Ramos (cell line): ENCODE results near the gene CRB2.

Source experiments
- in situ Hi-C: fragments of 300-500 bp; cut with MboI; formaldehyde crosslinking; loops from one replicate; pipeline ENCODE4 v1.14.3; 2022; ENCODE audit warnings: low sequenced_read_pairs; ENCODE audit not compliant: unreplicated experiment

Gene CRB2

DNA sequence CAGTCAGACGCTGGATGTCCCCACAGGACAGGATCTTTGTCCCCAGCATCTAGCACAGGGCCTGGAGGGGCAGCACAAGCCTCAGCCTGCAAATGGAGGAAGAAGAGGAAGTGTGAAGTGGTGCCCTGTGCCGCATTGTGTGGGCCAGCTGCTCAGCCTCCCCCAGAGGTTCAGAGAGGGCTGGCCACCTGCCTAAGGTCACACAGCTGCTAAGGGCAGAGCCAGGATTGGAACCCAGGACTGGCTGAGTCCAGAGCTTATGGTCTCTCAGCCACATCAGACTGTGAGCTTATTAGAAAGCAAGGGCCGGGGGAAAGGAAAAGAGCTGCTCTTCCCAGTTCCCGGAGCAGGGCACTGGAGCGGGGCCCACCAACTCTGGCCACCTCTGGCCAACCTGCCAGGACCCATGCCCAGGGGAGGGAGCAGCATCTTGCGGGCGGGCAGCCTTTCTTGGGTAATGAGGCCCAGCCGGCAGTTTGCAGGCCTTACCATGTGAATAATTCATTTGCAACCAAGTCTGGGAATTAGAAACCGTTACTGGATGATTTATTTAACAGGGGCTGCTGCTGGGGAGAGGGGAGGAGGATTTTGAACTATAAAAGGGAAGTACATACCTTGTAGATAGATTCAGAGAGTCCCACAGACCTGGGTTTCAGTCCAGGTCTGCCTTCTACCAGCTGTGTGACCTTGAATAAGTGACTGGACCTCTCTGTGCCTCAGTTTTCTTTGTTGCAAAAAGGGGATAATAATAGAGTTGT, 11.6 kb upstream of the CRB2 start:
- in situ Hi-C loops: loop anchor here (5.0 to 25.0 kb wide), 3 partner anchors 117 to 432 kb away; partner anchors contain the start of genes RC3H2 and ZBTB6

DNA sequence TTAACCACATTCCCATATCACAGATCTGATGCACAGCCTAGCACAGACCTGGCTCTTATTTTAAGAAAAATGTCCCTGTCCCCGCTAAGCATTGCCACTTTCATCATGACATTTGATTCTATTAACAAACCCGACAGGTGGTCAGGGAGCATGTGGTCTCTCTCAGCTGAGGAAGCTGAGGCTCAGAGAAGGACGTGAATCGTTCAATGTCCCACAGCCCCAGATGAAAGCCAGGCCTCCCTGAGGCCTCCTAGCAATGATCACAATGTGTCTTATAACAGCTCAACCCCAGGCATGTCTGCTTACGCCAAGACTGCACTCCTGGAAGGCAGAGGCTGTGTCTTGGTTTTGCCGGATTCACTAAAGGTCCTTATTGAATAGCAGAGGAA, 10.4 kb upstream of the CRB2 start:
- in situ Hi-C loops: loop anchor here (10.0 to 25.0 kb wide), 2 partner anchors 171 to 433 kb away; partner anchors contain the start of genes RC3H2 and ZBTB6

DNA sequence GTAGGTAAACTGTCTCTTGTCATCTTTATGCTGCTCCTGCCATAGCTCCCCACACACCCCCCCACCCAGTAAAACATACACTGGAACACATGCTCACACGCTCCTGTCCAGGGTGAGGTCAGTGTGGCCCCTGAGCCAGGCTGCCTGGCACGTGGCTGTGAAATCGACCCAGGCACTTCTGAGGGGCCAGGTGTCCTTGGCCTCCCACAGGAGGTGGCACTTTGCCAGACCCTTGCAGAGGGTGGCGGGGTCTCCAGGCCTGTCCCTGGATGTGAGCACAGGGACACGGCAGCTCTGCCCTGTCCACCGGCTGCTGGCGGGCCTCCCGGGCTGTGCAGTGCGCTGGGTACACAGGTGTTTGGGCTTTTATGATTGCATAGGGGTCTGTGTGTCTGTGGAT, 10.0 kb upstream of the CRB2 start:
- in situ Hi-C loops: loop anchor here (10.0 to 25.0 kb wide), 2 partner anchors 171 to 434 kb away; partner anchors contain the start of genes RC3H2 and ZBTB6

DNA sequence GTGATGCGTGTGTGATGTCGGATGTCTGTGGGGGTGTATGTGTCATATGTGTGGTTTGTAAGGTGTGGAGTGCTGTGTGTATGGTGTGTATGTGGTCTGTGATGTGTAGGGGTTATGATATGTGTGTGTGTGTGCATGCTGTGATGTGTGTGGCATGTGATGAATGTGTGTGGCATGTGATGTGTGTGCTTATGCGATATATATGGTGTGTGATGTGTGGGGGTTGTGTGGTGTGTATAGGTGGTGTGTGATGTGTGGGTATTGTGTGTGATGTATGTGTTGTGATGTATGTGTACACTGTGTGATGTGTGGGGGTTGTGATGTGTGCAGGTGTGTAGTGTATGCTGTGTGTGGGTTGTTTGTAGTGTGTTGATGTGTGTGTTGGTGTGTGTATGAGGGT, 9.2 kb upstream of the CRB2 start:
- in situ Hi-C loops: loop anchor here (10.0 to 25.0 kb wide), 2 partner anchors 172 to 435 kb away; partner anchors contain the start of genes RC3H2 and ZBTB6

DNA sequence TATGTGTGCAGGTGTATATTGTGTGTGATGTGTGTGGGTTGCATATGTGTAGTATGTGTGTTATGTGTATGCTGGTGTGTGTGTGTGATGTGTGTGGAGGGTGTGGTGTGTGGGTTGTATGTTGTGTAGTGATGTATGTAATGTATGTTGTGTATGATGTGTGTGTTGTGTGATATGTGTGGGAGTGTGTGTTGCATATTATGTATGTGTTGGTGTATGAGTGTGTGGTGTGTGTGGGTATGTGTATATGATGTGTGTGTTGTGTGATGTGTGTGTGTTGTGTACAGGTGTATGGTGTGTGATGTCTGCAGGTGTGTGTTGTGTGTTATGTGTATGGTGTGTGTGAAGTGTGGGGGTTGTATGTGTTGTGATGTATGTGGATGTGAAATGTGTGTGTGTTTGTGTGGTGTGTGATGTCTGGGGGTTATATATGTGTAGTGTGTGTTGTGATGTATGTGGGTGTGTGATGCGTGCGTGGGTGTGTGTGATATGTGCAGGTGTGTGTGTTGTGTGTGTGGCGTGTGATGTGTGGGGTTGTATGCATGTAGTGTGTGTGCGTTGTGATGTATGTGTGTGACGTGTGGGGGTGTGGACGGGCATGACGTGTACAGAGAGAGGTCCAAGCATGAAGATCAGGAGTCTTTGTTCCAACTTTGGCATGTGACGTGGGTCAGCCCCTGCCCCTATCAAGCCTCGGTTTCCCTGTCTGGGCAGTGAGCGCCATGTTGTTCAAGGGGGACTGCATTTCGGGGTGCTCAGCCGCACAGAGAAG, 8.5 kb upstream of the CRB2 start:
- in situ Hi-C loops: loop anchor here (10.0 to 25.0 kb wide), 2 partner anchors 173 to 435 kb away; partner anchors contain the start of genes RC3H2 and ZBTB6

DNA sequence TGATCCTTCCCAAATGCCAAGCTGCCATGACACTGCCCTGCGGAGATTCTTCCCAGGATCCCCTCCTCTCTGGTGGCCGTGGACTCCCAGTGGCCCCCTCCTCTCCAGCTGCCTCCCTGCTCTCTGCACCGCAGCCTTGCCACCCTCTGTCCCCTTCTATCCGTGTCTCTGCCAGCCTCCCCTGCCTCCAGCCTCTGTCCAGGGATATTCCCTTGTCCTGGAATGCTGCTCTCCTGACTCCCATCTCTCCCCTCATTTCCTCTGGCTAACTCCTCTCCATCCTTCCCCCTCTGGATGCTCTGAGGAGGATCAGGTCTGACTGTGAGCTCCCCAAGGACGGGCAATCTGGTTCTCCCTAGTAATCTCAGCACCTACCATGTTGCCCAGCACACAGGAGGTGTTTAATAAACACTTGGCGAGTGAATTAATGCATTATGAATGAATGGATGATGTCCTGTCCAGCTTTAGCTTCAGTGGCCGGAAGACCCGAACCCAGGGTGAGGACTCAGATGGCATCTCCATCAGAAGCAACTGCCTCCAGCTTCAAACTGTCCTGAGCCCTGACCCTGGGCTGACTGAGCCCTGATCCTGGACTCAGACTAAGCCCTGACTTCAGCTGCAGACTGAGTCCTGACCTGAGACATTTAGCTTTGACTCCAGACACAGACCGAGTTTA, 7.5 kb upstream of the CRB2 start:
- in situ Hi-C loops: loop anchor here (10.0 to 25.0 kb wide), 2 partner anchors 174 to 436 kb away; partner anchors contain the start of genes RC3H2 and ZBTB6

DNA sequence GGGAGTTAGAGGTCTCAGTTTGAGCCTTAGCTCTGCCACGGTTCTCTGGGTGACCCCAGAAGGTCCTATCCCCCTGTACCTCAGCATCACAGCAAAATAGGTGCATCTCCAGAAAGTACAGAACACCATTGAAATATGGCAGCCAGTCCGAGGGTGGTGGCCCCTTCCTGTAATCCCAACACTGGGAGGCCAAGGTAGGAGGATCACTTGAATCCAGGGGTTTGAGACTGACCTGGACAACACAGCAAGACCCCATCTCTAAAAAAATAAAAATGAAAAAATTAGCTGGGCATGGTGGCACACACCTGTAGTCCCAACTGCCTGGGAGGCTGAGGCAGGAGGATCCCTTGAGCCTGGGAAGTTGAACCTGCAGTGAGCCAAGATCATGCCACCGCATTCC, 7.0 kb upstream of the CRB2 start:
- in situ Hi-C loops: loop anchor here (10.0 to 25.0 kb wide), 2 partner anchors 174 to 437 kb away; partner anchors contain the start of genes RC3H2 and ZBTB6

DNA sequence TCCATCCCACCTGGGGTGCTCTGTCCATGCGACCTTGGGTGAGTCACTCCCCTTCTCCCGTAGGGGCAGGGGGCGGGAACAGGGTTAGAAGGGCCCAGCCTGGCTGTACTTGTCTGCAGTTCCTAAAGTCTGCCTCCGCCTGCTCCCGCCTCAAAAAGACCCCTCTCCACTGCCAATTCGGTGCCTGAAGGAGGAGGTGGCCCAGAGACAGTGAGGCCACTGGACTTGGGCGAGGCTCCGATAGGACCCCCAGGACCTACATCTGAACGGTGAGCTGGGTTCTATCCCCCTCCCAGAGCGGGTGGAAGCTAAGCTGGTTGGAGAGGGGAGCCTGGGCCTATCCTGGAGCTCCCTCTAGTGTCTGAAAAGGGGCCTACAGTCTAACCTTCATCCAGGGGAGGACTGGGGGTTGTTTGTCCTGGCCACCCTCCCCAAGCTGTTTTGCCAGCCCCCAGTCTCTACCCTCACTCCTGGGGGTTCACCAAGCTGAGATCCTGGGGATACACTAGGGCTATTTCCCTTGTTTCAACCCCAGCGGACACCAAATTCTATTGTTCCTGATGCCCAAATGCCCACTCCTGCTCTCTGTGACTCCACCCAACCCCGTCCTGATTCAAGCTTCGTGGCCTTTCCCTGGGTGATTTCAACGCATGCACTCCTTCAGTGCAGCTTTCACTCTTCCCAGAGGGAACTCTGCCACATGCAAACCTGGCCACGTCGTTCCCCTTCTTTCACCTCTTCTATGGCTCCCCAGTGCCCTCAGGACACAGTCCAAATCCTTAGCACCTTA, 6.1 kb upstream of the CRB2 start:
- in situ Hi-C loops: loop anchor here (5.0 to 25.0 kb wide), 5 partner anchors 175 to 888 kb away; partner anchors contain the start of genes OR1K1, RC3H2 and ZBTB6

DNA sequence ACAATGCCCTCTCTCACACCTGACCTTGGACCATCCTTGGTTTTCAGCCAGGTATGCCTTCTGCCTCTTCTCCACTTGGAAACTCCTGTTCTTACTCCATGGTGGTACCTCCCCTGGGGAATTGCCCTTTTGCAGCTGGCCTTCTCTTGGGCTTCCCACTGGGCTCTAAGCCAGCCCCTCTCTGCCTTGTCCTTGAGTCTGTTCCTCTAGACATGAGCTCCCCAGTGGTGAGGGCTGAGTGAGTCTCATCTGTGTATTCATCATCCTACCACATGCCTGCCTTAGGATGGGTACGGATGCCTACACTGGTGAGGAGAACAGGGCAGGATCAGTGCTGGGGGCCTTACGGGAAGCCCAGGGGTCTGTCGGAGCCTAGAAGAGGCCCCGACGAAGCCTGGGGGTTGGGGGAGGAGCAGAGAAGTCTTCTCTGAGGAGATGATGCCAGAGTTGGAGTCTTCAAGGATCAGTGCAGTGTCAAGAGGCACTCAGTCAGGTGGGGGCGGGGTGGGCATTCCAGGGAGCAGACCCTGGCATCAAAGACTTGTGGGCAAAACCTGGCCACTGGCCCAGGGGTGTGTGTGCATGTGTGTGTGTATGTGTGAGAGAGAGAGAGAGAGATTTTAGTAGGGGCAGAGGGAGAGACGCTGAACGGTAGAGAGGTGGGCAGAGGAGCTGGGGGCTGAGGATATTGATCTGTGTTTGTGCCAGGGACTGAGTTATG, 5.2 kb upstream of the CRB2 start:
- in situ Hi-C loops: loop anchor here (5.0 to 25.0 kb wide), 3 partner anchors 268 to 888 kb away; partner anchors contain the start of gene OR1K1

DNA sequence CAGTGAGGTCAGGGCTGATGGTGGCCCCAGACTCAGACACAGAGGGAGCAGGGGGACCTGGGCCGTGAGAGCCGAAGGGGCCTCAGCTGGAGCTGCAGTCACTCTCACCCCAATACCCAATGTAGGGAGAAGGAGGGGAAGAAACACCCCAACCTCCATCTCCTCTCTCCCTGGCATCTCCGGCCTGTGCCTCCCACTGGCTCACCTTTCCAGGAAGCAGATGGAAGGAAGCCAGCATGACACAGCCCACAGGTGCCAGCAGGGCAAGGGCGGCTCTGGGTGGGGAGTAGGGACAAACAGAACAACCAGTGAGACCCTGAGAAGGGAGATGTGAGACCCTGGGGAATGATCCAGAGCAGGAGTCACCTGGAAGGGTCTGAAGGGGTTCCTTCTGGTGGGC, 3.0 kb upstream of the CRB2 start:
- in situ Hi-C loops: loop anchor here (5.0 to 25.0 kb wide), 3 partner anchors 271 to 891 kb away; partner anchors contain the start of gene OR1K1

DNA sequence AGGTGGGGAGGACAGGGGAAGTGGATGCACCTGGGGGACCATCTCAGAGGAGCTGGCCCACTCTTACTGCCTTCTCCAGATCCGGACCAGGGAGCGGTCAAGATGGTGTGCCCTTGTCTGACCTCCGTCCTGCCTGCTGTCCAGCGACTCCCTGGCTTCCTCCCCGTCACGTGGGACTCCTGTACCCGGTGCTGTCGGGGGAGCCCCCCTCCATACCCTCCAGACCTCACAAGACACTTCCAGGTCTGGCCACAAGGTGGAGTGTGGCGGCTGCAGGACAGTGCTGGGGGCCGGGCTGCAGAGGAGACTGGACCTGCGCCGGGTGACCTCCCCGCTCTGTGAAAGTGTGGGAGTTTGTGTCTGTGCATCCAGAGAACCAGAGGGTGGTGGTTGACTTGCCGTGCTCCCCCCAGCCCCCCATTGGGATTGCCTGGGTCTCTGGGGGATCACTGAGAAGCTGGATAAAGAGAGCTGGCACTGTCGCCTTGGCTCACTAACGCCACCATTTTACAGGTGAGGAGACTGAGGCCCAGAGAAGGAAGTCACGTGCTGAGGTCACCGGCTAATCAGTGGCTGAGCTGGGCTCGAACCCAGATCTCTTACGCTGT, 1.9 kb upstream of the CRB2 start:
- in situ Hi-C loops: loop anchor here (5.0 to 25.0 kb wide), 3 partner anchors 272 to 892 kb away; partner anchors contain the start of gene OR1K1

DNA sequence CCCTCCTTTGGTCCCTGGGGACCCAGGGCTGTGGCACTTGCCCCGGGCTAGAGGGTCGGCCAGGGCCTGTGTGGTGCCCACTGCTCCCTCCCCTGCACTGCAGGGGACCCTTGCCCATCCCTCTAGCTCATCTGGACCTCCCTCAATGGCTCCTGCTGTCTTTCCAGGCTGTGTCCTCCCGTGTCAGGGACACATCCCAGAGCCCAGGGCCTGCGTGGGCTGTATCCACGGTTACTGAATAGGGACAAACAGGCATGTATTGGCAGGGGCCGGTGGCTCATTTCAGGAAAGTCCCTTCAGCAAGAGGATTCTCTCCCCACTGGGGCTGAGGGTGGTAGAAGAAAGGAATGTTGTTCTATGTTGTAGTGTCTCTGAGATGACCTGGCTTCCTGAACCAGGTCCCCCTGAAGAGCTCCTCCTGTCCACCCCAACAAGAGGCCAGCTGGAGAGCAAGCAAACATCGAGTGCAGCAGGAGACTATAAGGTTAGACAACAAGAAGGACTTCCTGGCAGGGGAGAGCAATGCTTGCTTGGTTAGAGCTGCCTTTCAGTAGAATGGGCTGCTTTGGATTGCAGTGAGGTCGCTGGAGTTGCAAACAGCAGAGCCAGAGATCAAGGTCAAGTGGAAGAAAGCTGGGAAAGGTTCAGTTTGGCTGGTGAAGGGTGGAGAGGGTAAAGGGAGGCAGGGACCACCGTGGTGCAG, 1.0 kb upstream of the CRB2 start:
- in situ Hi-C loops: loop anchor here (5.0 to 25.0 kb wide), 3 partner anchors 273 to 893 kb away; partner anchors contain the start of gene OR1K1

DNA sequence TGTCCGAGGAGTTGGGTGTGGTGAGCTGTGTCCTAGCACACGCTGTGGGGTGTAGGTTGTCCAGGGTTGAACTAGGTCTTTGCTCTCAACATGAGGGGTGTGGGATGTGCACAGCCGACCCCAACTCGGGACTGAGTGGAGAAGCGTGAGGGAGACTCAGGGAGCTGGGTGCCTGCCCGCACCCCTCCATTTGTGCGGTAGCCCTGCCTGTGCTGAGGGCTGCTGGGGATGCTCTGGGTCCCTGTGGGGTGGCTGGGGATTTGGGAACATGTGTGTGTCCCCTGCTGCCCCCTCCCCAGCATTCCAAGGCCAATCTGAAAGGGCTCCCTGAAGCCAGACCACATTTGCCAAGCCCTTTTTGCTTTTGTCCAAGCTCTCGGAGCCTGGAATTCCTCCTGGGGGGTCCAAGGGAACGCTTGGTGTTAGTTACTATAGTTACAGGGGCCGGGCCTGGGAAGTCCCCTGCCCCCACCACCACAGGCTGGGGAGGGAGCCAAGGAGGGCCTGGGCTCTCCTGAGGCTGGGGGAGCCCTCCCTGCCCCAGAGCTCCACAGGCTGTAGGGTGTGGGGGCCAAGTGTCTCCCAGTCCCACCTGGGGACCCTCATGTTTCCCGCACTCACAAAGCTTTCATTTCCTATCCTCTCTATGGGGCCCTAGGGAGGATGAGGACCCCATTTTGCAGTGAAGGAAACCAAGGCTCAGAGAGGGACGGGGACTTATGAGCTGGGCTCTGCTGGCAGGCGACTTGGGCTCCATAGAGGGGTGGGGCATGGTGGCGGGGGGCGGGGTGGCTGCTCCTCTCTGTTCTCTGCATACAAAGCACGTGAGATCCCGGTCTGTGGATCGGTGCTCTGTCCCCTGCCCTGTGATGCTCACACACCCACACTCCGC, 1.1 kb downstream of the CRB2 start:
- in situ Hi-C loops: loop anchor here (25.0 kb wide), 2 partner anchors 545 to 895 kb away; partner anchors contain the start of gene OR1K1

DNA sequence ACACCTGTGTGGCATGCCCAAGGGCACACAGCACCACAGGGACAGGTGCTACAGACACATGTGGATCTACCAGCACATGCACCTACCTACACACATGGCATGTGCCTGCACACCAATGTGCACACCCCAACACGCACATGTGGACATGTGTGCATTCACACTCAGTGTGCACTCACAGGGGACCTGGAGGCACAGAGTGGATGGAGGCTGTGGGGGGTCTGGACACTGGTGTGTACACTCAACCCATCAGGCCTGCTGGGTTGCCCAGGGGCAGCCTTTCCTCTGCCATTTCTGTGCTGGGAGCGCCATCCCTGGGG, 1.7 kb downstream of the CRB2 start:
- in situ Hi-C loops: loop anchor here (25.0 kb wide), 2 partner anchors 545 to 895 kb away; partner anchors contain the start of gene OR1K1

DNA sequence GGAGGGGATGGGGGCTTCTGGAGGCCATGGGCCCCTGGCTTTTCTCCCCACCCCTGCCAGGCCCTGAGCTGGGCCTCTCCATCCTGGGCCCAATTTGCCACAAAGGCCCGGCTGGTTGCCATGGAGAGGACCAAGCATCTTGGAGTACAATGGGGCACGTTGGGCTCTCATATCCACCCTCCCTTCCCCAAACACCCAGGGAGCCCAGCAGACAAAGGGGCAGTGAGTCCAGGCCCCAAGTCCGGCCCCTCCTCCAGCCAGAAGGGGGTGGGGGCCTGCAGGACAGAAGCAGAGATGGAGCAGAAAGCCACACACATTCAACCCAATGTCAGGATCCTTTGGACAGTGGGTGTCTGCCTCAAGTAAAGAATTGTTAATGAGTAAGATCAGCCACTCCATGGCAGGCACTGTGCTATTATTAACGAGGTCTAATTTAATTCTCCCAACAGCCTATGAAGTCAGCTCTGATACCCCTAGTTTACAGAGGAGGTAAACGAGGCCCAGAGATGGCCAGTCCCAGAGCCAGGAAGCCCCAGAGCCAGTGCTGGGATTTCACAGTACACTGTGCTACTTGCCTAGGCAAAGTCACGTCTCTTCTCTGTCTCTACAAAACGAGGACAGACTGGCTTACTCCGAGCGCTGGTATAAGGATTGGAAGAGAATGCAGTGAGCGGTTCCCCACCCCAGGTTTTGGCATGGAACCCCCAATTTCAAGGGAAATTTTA, 2.3 kb downstream of the CRB2 start:
- in situ Hi-C loops: loop anchor here (25.0 kb wide), 2 partner anchors 546 to 896 kb away; partner anchors contain the start of gene OR1K1

DNA sequence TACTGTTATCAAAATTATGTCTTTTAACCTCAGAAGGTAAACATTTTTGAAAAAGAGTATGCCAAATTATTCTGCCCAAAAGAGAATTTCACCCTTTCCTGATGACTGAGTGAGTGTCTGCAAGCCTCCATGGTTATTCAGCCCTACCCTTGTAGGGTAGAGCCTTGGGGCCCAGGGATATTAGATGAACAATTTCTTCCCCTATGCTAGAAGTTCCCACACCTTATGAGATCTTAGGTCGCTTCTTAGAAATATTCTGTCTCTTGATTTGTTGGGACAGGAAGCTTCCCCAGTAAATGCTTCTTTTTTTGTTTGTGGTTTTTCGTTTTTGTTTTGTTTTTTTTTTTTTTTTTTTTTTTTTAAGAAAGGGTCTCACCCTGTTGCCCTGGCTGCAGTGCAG, 3.1 kb downstream of the CRB2 start:
- in situ Hi-C loops: loop anchor here (25.0 kb wide), 2 partner anchors 547 to 897 kb away; partner anchors contain the start of gene OR1K1
